AG10803 (cell line): ENCODE measurements around the gene AK8.

Experiments
- DNase-seq: peaks from one replicate; pipeline ENCODE4 v3.0.0; 2010; ENCODE audit warnings: low read depth
- H3K4me3 ChIP-seq: 2 replicates; pipeline ENCODE4 v1.5.1; 2011; ENCODE audit warnings: mild to moderate bottlenecking, low read length, control low read depth
- CTCF ChIP-seq: conservative IDR thresholded peaks from 2 replicates; pipeline ENCODE4 v1.5.1; 2011; ENCODE audit warnings: mild to moderate bottlenecking, low read length, control low read depth, inconsistent platforms

AK8 gene

DNA sequence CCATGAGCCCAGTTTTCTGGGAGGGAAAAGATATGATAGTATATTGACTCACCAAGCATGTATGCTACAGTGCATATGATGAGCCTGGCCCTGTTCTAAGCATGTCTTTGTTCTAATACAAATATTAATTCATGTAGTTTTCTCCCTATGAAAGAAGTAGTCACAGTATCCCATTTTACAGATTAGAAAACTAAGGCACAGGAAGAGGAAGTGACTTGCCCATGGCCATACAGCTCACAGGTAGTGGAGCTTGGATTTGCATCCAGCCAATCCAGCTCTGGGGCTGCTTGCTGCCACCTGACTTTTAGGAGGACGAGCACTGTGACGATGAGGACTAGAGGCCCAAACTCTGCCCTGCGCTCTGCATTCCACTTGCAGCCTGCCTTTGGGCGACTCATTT is 76.4 kb downstream of the AK8 start:
- no peak for TF ChIP-seq CTCF
- DNase-seq = no peak
- no peak overlapping the region for H3K4me3 ChIP-seq

- DNase-seq = peak; percentile 76
- peak; percentile 78 for TF ChIP-seq CTCF
- H3K4me3 ChIP-seq = no peak overlapping the region
Observed at GRCh38 chr9:132800038-132800648, 77.9 kb downstream of the AK8 start.

DNA sequence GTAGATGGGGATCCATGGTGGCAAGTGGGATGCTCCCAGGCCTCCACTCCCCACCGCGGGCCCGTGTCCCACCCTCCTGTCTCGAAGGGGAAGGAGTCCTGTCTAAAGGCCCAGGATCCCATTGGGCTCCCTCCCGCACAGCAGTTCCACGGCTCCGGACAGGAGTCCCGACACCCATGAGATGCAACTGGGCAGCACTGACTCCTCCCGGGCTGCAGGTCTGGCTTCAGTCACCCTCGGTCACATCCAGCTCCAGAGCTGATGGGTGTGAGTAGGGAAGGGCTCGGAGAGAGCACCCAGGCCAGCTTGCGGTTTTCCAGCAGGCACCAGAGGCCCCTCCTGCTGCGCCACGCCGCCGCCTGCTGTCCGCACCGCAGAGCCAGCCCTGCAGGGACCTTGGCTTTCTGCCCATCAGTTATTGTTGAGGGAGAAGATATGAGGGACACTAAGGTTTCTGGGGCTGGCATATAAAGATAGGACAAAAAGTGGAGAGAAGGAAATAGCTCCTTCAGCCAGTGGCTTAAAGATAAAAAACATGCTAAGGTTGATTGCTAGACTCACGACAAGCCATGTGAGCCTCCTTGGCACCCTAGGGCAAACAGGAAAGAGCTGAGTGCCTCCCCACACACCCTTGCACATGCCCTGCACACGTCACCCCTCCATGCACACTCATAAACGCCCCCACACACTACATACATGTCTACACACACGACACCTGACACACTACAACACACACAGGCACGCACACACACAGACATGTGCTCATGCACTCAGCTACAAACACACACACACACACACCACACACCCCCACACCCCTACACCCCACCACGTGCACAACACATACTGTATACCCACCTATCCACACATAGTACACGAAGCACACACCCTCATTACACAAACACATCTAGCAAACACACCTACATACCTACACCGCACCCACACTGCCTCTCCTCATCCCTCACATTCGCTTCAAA is 79.0 kb downstream of the AK8 start:
- DNase-seq = no peak
- no peak overlapping the region for H3K4me3 ChIP-seq
- no peak for TF ChIP-seq CTCF

GRCh38 chr9:132797861-132798659 is 80.0 kb downstream of the AK8 start:
- no peak overlapping the region for H3K4me3 ChIP-seq
- DNase-seq = peak; percentile 11
- TF ChIP-seq CTCF = no peak

- no peak for DNase-seq
- no peak overlapping the region for H3K4me3 ChIP-seq
- no peak for TF ChIP-seq CTCF
Observed at GRCh38 chr9:132795511-132796303, 82.4 kb downstream of the AK8 start.

DNA sequence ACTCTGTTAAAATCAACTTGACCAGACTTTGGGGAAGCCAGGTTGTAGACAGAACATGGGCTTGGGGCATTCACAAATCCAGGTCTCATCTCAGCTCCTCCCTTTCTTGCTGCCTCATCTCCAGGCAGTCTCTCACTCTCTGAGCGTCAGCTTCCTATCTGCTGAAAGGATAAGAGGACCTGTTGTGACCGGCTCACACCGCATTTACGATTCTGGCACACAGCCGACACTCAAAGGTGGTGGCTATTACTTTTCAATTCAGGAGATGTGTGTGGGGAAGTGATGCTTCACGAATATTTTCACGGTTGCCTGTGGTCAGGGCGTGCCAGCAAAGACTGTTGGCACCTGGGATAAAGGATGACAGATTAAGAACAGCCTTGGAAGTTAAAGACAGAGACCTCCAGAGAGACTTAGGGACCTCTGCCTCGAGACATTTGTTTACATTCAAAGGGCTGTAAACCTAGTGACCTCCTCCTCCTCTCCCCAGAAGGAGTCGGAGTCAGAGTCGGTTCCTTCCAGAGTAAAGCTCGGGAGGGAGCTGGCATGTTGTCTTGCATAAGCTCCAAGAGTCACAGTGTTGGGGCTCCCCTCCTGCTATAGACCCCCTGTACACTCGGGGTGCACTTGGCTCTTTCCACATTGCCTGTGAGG is 83.2 kb downstream of the AK8 start:
- no peak for TF ChIP-seq CTCF
- H3K4me3 ChIP-seq = no peak overlapping the region
- DNase-seq = no peak
